WTC11 (cell line): ENCODE measurements around the gene AP3B2. TPM values are rescaled to one million over a fixed set of nuclear protein-coding genes. Genes with fewer than 3 reads are reported as not detected.

Source experiments
- ATAC-seq: fragments of 200-7000 bp; cut with Tn5 transposase; 2 replicates; pipeline ENCODE4 v1.10.0; 2021; ENCODE audit warnings: mild to moderate bottlenecking, moderate library complexity
- CTCF ChIA-PET: fragments of 300-600 bp; sonication (Branson Sonifier 250); formaldehyde crosslinking; loops from one replicate; lab custom pipeline; 2021; ENCODE audit warnings: antibody characterized with exemption; lab: Charles Lee
- POLR2A ChIA-PET: fragments of 350-600 bp; sonication (Branson Sonifier 250); formaldehyde crosslinking; loops from one replicate; lab custom pipeline; 2021; ENCODE audit warnings: antibody characterized with exemption; lab: Charles Lee
- DNase-seq: peaks from one replicate; pipeline ENCODE4 v3.0.0; 2021; ENCODE audit warnings: low spot score
- H3K27ac Mint-ChIP-seq: 2 replicates; pipeline ENCODE4 v1.8.0; 2021; ENCODE audit warnings: mixed read lengths
- H3K27me3 Mint-ChIP-seq: 2 replicates; pipeline ENCODE4 v1.8.0; 2021; ENCODE audit warnings: low read depth, mild to moderate bottlenecking, moderate library complexity, mixed read lengths
- H3K36me3 Mint-ChIP-seq: 2 replicates; pipeline ENCODE4 v1.8.0; 2021; ENCODE audit warnings: mixed read lengths
- H3K4me1 Mint-ChIP-seq: 2 replicates; pipeline ENCODE4 v1.8.0; 2022; ENCODE audit warnings: mixed read lengths
- H3K4me3 Mint-ChIP-seq: 2 replicates; pipeline ENCODE4 v1.8.0; 2021; ENCODE audit warnings: mild to moderate bottlenecking, moderate library complexity, mixed read lengths
- H3K9me3 Mint-ChIP-seq: 2 replicates; pipeline ENCODE4 v1.8.0; 2021; ENCODE audit warnings: mixed read lengths
- CREB1 ChIP-seq: sonication (generic); formaldehyde crosslinking; IDR thresholded peaks from 2 replicates; pipeline ENCODE4 v1.8.0; 2023; ENCODE audit warnings: mild to moderate bottlenecking, missing genetic modification reagents
- CREM ChIP-seq: sonication (generic); formaldehyde crosslinking; IDR thresholded peaks from 2 replicates; pipeline ENCODE4 v1.8.1; 2022; ENCODE audit warnings: mild to moderate bottlenecking, missing genetic modification reagents, moderate library complexity
- ESRRA ChIP-seq: sonication (generic); formaldehyde crosslinking; IDR thresholded peaks from 2 replicates; pipeline ENCODE4 v1.8.1; 2022; ENCODE audit warnings: mild to moderate bottlenecking, missing genetic modification reagents, borderline replicate concordance
- FOXJ3 ChIP-seq: sonication (generic); formaldehyde crosslinking; IDR thresholded peaks from 2 replicates; pipeline ENCODE4 v1.9.0; 2021; ENCODE audit warnings: missing genetic modification reagents, mild to moderate bottlenecking, borderline replicate concordance
- FOXP1 ChIP-seq: sonication (generic); formaldehyde crosslinking; IDR thresholded peaks from 2 replicates; pipeline ENCODE4 v1.8.0; 2022; ENCODE audit warnings: missing genetic modification reagents, mild to moderate bottlenecking, moderate library complexity, borderline replicate concordance
- GTF2I ChIP-seq: fragments of 250-450 bp; sonication (Bioruptor Pico); conservative IDR thresholded peaks from 2 replicates; pipeline ENCODE4 v1.4.0; 2021; ENCODE audit warnings: mild to moderate bottlenecking
- JAZF1 ChIP-seq: fragments of 250-450 bp; sonication (Bioruptor Pico); IDR thresholded peaks from 2 replicates; pipeline ENCODE4 v1.9.0; 2021; ENCODE audit warnings: moderate library complexity, mild to moderate bottlenecking, inconsistent platforms
- NFATC4 ChIP-seq: fragments of 250-450 bp; sonication (Bioruptor Pico); IDR thresholded peaks from 2 replicates; pipeline ENCODE4 v1.9.0; 2021; ENCODE audit warnings: mild to moderate bottlenecking
- SOX15 ChIP-seq: fragments of 250-450 bp; sonication (Bioruptor Pico); IDR thresholded peaks from 2 replicates; pipeline ENCODE4 v1.9.0; 2021; ENCODE audit warnings: mild to moderate bottlenecking
- TP53 ChIP-seq: sonication (generic); formaldehyde crosslinking; IDR thresholded peaks from 2 replicates; pipeline ENCODE4 v1.8.1; 2023; ENCODE audit warnings: mild to moderate bottlenecking, missing genetic modification reagents
- ZBTB21 ChIP-seq: sonication (generic); formaldehyde crosslinking; IDR thresholded peaks from 2 replicates; pipeline ENCODE4 v1.8.1; 2023; ENCODE audit warnings: mild to moderate bottlenecking, missing genetic modification reagents, borderline replicate concordance
- ZNF219 ChIP-seq: sonication (generic); formaldehyde crosslinking; IDR thresholded peaks from 2 replicates; pipeline ENCODE4 v1.8.0; 2023; ENCODE audit warnings: missing genetic modification reagents, mild to moderate bottlenecking, borderline replicate concordance
- ZNF396 ChIP-seq: fragments of 250-450 bp; sonication (Bioruptor Pico); IDR thresholded peaks from 2 replicates; pipeline ENCODE4 v1.8.0; 2021; ENCODE audit warnings: mild to moderate bottlenecking, moderate library complexity, borderline replicate concordance
- ZNF416 ChIP-seq: fragments of 250-450 bp; sonication (Bioruptor Pico); IDR thresholded peaks from 2 replicates; pipeline ENCODE4 v1.9.0; 2021; ENCODE audit warnings: mild to moderate bottlenecking, inconsistent platforms
- ZNF671 ChIP-seq: fragments of 250-450 bp; sonication (Bioruptor Pico); IDR thresholded peaks from 2 replicates; pipeline ENCODE4 v1.8.0; 2021; ENCODE audit warnings: mild to moderate bottlenecking
- total RNA-seq: library from RNA; stranded (reverse); gene quantifications from 3 replicates; pipeline ENCODE4 v1.2.3, GENCODE V29; 2021
- TF ChIP-seq, protein P1 (sequence below): fragments of 250-450 bp; sonication (Bioruptor Pico); IDR thresholded peaks from 2 replicates; pipeline ENCODE4 v1.9.0; 2021; ENCODE audit warnings: mild to moderate bottlenecking
- TF ChIP-seq, protein P2 (sequence below): sonication (generic); formaldehyde crosslinking; IDR thresholded peaks from 2 replicates; pipeline ENCODE4 v1.8.0; 2023; ENCODE audit warnings: missing genetic modification reagents, mild to moderate bottlenecking, borderline replicate concordance
- TF ChIP-seq, protein P3 (sequence below): sonication (generic); formaldehyde crosslinking; IDR thresholded peaks from 2 replicates; pipeline ENCODE4 v1.8.1; 2022; ENCODE audit warnings: missing genetic modification reagents, borderline replicate concordance
- TF ChIP-seq, protein P4 (sequence below): sonication (generic); formaldehyde crosslinking; IDR thresholded peaks from 2 replicates; pipeline ENCODE4 v1.8.1; 2023; ENCODE audit warnings: mild to moderate bottlenecking, missing genetic modification reagents, moderate library complexity

Gene AP3B2
- total RNA-seq, 1 experiment from 2014 or later: 17.7 TPM

DNA sequence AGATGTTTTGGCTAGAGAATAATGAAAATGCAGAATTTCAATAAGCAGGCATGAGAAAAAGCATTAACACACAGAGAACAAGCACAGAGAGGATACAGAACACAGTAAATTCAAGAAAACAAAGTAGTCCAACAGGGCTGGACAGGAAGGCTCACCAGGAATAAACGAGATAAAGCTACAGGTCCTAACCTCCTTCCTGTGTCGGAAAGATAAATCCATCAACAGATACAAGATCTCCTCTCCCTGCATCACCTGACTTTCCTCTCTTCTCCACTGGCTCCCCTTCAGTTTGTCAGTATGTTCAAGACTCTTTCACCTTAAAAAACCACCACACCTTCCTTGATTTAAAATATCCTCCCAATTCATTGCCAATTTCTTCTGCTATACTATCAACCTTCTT, 73.9 kb downstream of the AP3B2 start:
- no peak overlapping the region for H3K4me3 Mint-ChIP-seq
- no peaks in the 10 kb centered on the region for H3K4me1 Mint-ChIP-seq
- no peaks in the 10 kb centered on the region for H3K36me3 Mint-ChIP-seq
- no peak overlapping the region for H3K27ac Mint-ChIP-seq
- no peak for TF ChIP-seq TP53 (CRISPR knock-in tag)
- CTCF ChIA-PET: no interaction called here
- ATAC-seq (no peak), DNase-seq (no peak)
- POLR2A ChIA-PET: no interaction called here
- H3K27me3 Mint-ChIP-seq: peaks cover 38% of the 10 kb centered on the region
- no peaks in the 10 kb centered on the region for H3K9me3 Mint-ChIP-seq

DNA sequence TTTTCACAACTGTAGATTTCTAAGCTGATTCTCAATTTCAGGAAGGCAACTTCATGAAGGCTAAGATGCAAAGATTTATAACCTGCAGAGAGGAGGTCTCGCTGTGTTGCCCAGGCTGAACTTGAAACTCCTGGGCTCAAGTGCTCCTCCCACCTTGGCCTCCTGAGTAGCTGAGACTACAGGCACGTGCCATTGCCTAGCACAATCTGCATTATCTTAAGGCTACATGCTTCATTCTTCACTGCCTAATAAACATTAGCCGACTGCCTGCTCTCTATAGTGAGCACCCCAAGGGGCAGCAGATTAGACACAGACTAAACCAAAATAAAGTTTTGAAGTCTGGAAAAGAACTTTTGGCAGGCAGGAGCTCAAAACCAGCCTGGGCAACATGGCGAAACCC, 79.6 kb downstream of the AP3B2 start:
- no peak for DNase-seq
- no peaks in the 10 kb centered on the region for H3K36me3 Mint-ChIP-seq
- peaks cover 5% of the 10 kb centered on the region for H3K27me3 Mint-ChIP-seq
- ATAC-seq: no peak
- no peaks in the 10 kb centered on the region for H3K4me1 Mint-ChIP-seq
- H3K9me3 Mint-ChIP-seq: no peaks in the 10 kb centered on the region
- POLR2A ChIA-PET: no interaction called here
- TF ChIP-seq ZBTB21 (CRISPR knock-in tag) (no peak), CREB1 (no peak), ZNF219 (CRISPR knock-in tag) (no peak), JAZF1 (CRISPR knock-in tag) (no peak), TP53 (CRISPR knock-in tag) (no peak), CREM (CRISPR knock-in tag) (no peak), GTF2I (CRISPR knock-in tag) (no peak), ZNF396 (CRISPR knock-in tag) (no peak), FOXP1 (CRISPR knock-in tag) (no peak), SOX15 (CRISPR knock-in tag) (no peak), NFATC4 (CRISPR knock-in tag) (no peak), ZNF671 (CRISPR knock-in tag) (no peak), ZNF416 (CRISPR knock-in tag) (no peak), FOXJ3 (CRISPR knock-in tag) (no peak), ESRRA (CRISPR knock-in tag) (no peak)
- TF ChIP-seq, protein P1, sequence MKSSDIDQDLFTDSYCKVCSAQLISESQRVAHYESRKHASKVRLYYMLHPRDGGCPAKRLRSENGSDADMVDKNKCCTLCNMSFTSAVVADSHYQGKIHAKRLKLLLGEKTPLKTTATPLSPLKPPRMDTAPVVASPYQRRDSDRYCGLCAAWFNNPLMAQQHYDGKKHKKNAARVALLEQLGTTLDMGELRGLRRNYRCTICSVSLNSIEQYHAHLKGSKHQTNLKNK (CRISPR knock-in tag): no peak
- TF ChIP-seq, protein P2, sequence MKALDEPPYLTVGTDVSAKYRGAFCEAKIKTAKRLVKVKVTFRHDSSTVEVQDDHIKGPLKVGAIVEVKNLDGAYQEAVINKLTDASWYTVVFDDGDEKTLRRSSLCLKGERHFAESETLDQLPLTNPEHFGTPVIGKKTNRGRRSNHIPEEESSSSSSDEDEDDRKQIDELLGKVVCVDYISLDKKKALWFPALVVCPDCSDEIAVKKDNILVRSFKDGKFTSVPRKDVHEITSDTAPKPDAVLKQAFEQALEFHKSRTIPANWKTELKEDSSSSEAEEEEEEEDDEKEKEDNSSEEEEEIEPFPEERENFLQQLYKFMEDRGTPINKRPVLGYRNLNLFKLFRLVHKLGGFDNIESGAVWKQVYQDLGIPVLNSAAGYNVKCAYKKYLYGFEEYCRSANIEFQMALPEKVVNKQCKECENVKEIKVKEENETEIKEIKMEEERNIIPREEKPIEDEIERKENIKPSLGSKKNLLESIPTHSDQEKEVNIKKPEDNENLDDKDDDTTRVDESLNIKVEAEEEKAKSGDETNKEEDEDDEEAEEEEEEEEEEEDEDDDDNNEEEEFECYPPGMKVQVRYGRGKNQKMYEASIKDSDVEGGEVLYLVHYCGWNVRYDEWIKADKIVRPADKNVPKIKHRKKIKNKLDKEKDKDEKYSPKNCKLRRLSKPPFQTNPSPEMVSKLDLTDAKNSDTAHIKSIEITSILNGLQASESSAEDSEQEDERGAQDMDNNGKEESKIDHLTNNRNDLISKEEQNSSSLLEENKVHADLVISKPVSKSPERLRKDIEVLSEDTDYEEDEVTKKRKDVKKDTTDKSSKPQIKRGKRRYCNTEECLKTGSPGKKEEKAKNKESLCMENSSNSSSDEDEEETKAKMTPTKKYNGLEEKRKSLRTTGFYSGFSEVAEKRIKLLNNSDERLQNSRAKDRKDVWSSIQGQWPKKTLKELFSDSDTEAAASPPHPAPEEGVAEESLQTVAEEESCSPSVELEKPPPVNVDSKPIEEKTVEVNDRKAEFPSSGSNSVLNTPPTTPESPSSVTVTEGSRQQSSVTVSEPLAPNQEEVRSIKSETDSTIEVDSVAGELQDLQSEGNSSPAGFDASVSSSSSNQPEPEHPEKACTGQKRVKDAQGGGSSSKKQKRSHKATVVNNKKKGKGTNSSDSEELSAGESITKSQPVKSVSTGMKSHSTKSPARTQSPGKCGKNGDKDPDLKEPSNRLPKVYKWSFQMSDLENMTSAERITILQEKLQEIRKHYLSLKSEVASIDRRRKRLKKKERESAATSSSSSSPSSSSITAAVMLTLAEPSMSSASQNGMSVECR (CRISPR knock-in tag): no peak
- TF ChIP-seq, protein P3, sequence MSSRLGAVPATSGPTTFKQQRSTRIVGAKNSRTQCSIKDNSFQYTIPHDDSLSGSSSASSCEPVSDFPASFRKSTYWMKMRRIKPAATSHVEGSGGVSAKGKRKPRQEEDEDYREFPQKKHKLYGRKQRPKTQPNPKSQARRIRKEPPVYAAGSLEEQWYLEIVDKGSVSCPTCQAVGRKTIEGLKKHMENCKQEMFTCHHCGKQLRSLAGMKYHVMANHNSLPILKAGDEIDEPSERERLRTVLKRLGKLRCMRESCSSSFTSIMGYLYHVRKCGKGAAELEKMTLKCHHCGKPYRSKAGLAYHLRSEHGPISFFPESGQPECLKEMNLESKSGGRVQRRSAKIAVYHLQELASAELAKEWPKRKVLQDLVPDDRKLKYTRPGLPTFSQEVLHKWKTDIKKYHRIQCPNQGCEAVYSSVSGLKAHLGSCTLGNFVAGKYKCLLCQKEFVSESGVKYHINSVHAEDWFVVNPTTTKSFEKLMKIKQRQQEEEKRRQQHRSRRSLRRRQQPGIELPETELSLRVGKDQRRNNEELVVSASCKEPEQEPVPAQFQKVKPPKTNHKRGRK (CRISPR knock-in tag): no peak
- TF ChIP-seq, protein P4, sequence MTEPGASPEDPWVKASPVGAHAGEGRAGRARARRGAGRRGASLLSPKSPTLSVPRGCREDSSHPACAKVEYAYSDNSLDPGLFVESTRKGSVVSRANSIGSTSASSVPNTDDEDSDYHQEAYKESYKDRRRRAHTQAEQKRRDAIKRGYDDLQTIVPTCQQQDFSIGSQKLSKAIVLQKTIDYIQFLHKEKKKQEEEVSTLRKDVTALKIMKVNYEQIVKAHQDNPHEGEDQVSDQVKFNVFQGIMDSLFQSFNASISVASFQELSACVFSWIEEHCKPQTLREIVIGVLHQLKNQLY (CRISPR knock-in tag): no peak
- H3K27ac Mint-ChIP-seq: no peak overlapping the region
- no peak overlapping the region for H3K4me3 Mint-ChIP-seq
- CTCF ChIA-PET: interaction anchor here (1.4 kb wide), 1 partner anchor 99 kb away, joined by 4 read pairs; no protein-coding TSS in a partner anchor
